ENCODE measurements around the gene RNF13. TPM values are rescaled to one million over a fixed set of nuclear protein-coding genes. Genes with fewer than 3 reads are reported as not detected.

The RNF13 gene
- total RNA-seq, result 10 to 100 TPM; 30.6 to 48.0 TPM

GRCh38 chr3:149812606-149813366 is at the start of gene RNF13:
Gene RNF13 (plus strand): TSS chr3:149813215. CDS start chr3:149846027, 32,812 bp downstream.
- Mint-ChIP-seq H3K4me1 (ENCODE audit: low read depth in 2 of 2) (peaks cover 41 to 57% of the 10 kb centered on the region in 2 donors), H3K9me3 (no peaks in the 10 kb centered on the region), H3K36me3 (no peaks in the 10 kb centered on the region), H3K4me3 (peak within 1 kb of the TSS; percentile 90), H3K27ac (peak within 1 kb of the TSS; percentile 95 to 97), H3K27me3 (peaks cover 6 to 7% of the 10 kb centered on the region in 2 donors)
- DNase-seq (ENCODE audit: low spot score), result peak; percentile 93
- peak; percentile 97 to 98 for ATAC-seq

- Mint-ChIP-seq H3K27ac (no peak overlapping the region), H3K4me3 (no peak overlapping the region)
These were observed 49.3 kb upstream of the RNF13 start for GRCh38 chr3:149763565-149764195.

GRCh38 chr3:149764302-149764701 is 48.7 kb upstream of the RNF13 start:
- DNase-seq (ENCODE audit: low spot score) (no peak), ATAC-seq (no peak)
- H3K36me3 Mint-ChIP-seq, result no peaks in the 10 kb centered on the region
- H3K9me3 Mint-ChIP-seq, result no peaks in the 10 kb centered on the region
- H3K4me1 Mint-ChIP-seq (ENCODE audit: low read depth in 2 of 2), result no peaks in the 10 kb centered on the region
- no peak overlapping the region for H3K4me3 Mint-ChIP-seq
- peaks cover 15 to 25% of the 10 kb centered on the region in 2 donors for H3K27me3 Mint-ChIP-seq
- no peak overlapping the region for H3K27ac Mint-ChIP-seq

More at GRCh38 chr3:149763565-149764195, 49.3 kb upstream of the RNF13 start:
- peaks cover 15 to 22% of the 10 kb centered on the region in 2 donors for H3K27me3 Mint-ChIP-seq
- DNase-seq (ENCODE audit: low spot score) (no peak), ATAC-seq (no peak)
- H3K9me3 Mint-ChIP-seq, result no peaks in the 10 kb centered on the region
- no peaks in the 10 kb centered on the region for H3K36me3 Mint-ChIP-seq
- H3K4me1 Mint-ChIP-seq (ENCODE audit: low read depth in 2 of 2), result no peaks in the 10 kb centered on the region

- Mint-ChIP-seq H3K36me3 (no peaks in the 10 kb centered on the region), H3K27me3 (peaks cover 15 to 22% of the 10 kb centered on the region in 2 donors), H3K4me1 (ENCODE audit: low read depth in 2 of 2) (no peaks in the 10 kb centered on the region), H3K27ac (no peak overlapping the region), H3K4me3 (no peak overlapping the region), H3K9me3 (no peaks in the 10 kb centered on the region)
- ATAC-seq (no peak), DNase-seq (ENCODE audit: low spot score) (no peak)
These were observed 47.2 kb upstream of the RNF13 start for GRCh38 chr3:149765762-149766334.

GRCh38 chr3:149767720-149768119 is 45.3 kb upstream of the RNF13 start:
- H3K27me3 Mint-ChIP-seq, result peaks cover 23 to 26% of the 10 kb centered on the region in 2 donors
- no peaks in the 10 kb centered on the region for H3K9me3 Mint-ChIP-seq
- no peaks in the 10 kb centered on the region for H3K4me1 Mint-ChIP-seq (ENCODE audit: low read depth in 2 of 2)
- no peak overlapping the region for H3K27ac Mint-ChIP-seq
- H3K36me3 Mint-ChIP-seq, result no peaks in the 10 kb centered on the region
- DNase-seq (ENCODE audit: low spot score) (no peak), ATAC-seq (no peak)
- H3K4me3 Mint-ChIP-seq, result no peak overlapping the region

GRCh38 chr3:149768704-149769103 is 44.3 kb upstream of the RNF13 start:
- no peak for DNase-seq (ENCODE audit: low spot score)
- Mint-ChIP-seq H3K27me3 (peaks cover 23 to 31% of the 10 kb centered on the region in 2 donors), H3K4me3 (no peak overlapping the region), H3K4me1 (ENCODE audit: low read depth in 2 of 2) (no peaks in the 10 kb centered on the region), H3K27ac (no peak overlapping the region), H3K36me3 (no peaks in the 10 kb centered on the region), H3K9me3 (no peaks in the 10 kb centered on the region)
- ATAC-seq, result no peak

- Mint-ChIP-seq H3K9me3 (no peaks in the 10 kb centered on the region), H3K27ac (no peak overlapping the region), H3K4me3 (no peak overlapping the region), H3K4me1 (ENCODE audit: low read depth in 2 of 2) (no peaks in the 10 kb centered on the region), H3K27me3 (peaks cover 19 to 31% of the 10 kb centered on the region in 2 donors), H3K36me3 (no peaks in the 10 kb centered on the region)
- ATAC-seq (no peak), DNase-seq (ENCODE audit: low spot score) (no peak)
These were observed 42.8 kb upstream of the RNF13 start for GRCh38 chr3:149770246-149770645.

GRCh38 chr3:149771652-149772271 is 41.3 kb upstream of the RNF13 start:
- Mint-ChIP-seq H3K4me1 (ENCODE audit: low read depth in 2 of 2) (no peaks in the 10 kb centered on the region), H3K4me3 (no peak overlapping the region), H3K36me3 (no peaks in the 10 kb centered on the region), H3K27me3 (peaks cover 14 to 24% of the 10 kb centered on the region in 2 donors), H3K9me3 (no peaks in the 10 kb centered on the region), H3K27ac (no peak overlapping the region)
- ATAC-seq, result peak in 1 of 2 donors; percentile 50
- no peak for DNase-seq (ENCODE audit: low spot score)

- Mint-ChIP-seq H3K4me3 (no peak overlapping the region), H3K9me3 (no peaks in the 10 kb centered on the region), H3K27me3 (peaks cover 17 to 29% of the 10 kb centered on the region in 2 donors), H3K36me3 (no peaks in the 10 kb centered on the region), H3K27ac (no peak overlapping the region), H3K4me1 (ENCODE audit: low read depth in 2 of 2) (no peaks in the 10 kb centered on the region)
- DNase-seq (ENCODE audit: low spot score), result no peak
- no peak for ATAC-seq
These were observed 40.2 kb upstream of the RNF13 start for GRCh38 chr3:149772861-149773260.

- ATAC-seq (no peak), DNase-seq (ENCODE audit: low spot score) (no peak)
- no peaks in the 10 kb centered on the region for H3K4me1 Mint-ChIP-seq (ENCODE audit: low read depth in 2 of 2)
- no peaks in the 10 kb centered on the region for H3K36me3 Mint-ChIP-seq
- no peak overlapping the region for H3K4me3 Mint-ChIP-seq
- H3K27me3 Mint-ChIP-seq, result peaks cover 14 to 30% of the 10 kb centered on the region in 2 donors
- H3K9me3 Mint-ChIP-seq, result no peaks in the 10 kb centered on the region
- H3K27ac Mint-ChIP-seq, result no peak overlapping the region
These were observed 36.8 kb upstream of the RNF13 start for GRCh38 chr3:149776170-149776569.

- peaks cover 9 to 23% of the 10 kb centered on the region in 2 donors for H3K27me3 Mint-ChIP-seq
- ATAC-seq (no peak), DNase-seq (ENCODE audit: low spot score) (no peak)
- no peaks in the 10 kb centered on the region for H3K4me1 Mint-ChIP-seq (ENCODE audit: low read depth in 2 of 2)
- no peaks in the 10 kb centered on the region for H3K9me3 Mint-ChIP-seq
- no peak overlapping the region for H3K27ac Mint-ChIP-seq
- H3K4me3 Mint-ChIP-seq, result no peak overlapping the region
- H3K36me3 Mint-ChIP-seq, result no peaks in the 10 kb centered on the region
These were observed 35.4 kb upstream of the RNF13 start for GRCh38 chr3:149777414-149778214.

- Mint-ChIP-seq H3K27ac (peak overlapping the region in 1 of 2 donors; percentile 19), H3K4me3 (no peak overlapping the region), H3K9me3 (no peaks in the 10 kb centered on the region), H3K36me3 (no peaks in the 10 kb centered on the region), H3K4me1 (ENCODE audit: low read depth in 2 of 2) (no peaks in the 10 kb centered on the region), H3K27me3 (peaks cover 11 to 19% of the 10 kb centered on the region in 2 donors)
- ATAC-seq (no peak), DNase-seq (ENCODE audit: low spot score) (no peak)
These were observed 31.8 kb upstream of the RNF13 start for GRCh38 chr3:149781211-149781610.

- H3K36me3 Mint-ChIP-seq, result no peaks in the 10 kb centered on the region
- H3K9me3 Mint-ChIP-seq, result no peaks in the 10 kb centered on the region
- H3K27ac Mint-ChIP-seq, result no peak overlapping the region
- DNase-seq (ENCODE audit: low spot score), result no peak
- no peak overlapping the region for H3K4me3 Mint-ChIP-seq
- ATAC-seq, result no peak
- H3K27me3 Mint-ChIP-seq, result peaks cover 11 to 22% of the 10 kb centered on the region in 2 donors
- no peaks in the 10 kb centered on the region for H3K4me1 Mint-ChIP-seq (ENCODE audit: low read depth in 2 of 2)
These were observed 31.3 kb upstream of the RNF13 start for GRCh38 chr3:149781741-149782140.

All from natural killer cell treated with Interleukin-12 subunit alpha and Interleukin-12 subunit beta and Interleukin-15 and Interleukin-18, amount 100 ng/mL, for 72 hours (primary cell).